Right lobe of liver (tissue), 6 donors: ENCODE measurements around the gene CATSPERE. TPM values are rescaled to one million over a fixed set of nuclear protein-coding genes. Genes with fewer than 3 reads are reported as not detected.

Experiments used
- ATAC-seq, 4 donors: fragments of 200-7000 bp; cut with Tn5 transposase; one replicate each; pipeline ENCODE4 v1.9.1; 2020; ENCODE audit warnings: mild to moderate bottlenecking in 4 of 4, moderate library complexity in 4 of 4
- DNase-seq, 3 donors: peaks; one replicate each; pipeline ENCODE4 v3.0.0-alpha.2; 2020
- H3K27ac ChIP-seq, 3 donors: fragments of 200-600 bp; one replicate each; pipeline ENCODE4 v1.8.0; 2022
- H3K27me3 ChIP-seq, 2 donors: fragments of 200-600 bp; one replicate each; pipeline ENCODE4 v1.8.0; 2022
- H3K36me3 ChIP-seq, 4 donors: fragments of 200-600 bp; sonication (generic) in 1 of 4; one replicate each; pipeline versions ENCODE4 v1.5.1 to v1.8.0; 2017 to 2022; ENCODE audit warnings: control low read depth in 1 of 4
- H3K4me1 ChIP-seq, 4 donors: fragments of 200-600 bp; sonication (generic) in 1 of 4; one replicate each; pipeline versions ENCODE4 v1.5.1 to v1.8.0; 2017 to 2022; ENCODE audit warnings: control low read depth in 1 of 4
- H3K4me3 ChIP-seq, 3 donors: fragments of 200-600 bp; one replicate each; pipeline ENCODE4 v1.8.0; 2022
- H3K9me3 ChIP-seq, 4 donors: fragments of 200-600 bp; sonication (generic) in 1 of 4; one replicate each; pipeline versions ENCODE4 v1.5.1 to v1.8.0; 2017 to 2022; ENCODE audit warnings: control low read depth in 1 of 4
- CTCF ChIP-seq, 4 donors: fragments of 200-600 bp in 3 of 4; fragments of 450-650 bp in 1 of 4; IDR thresholded peaks; one replicate each; pipeline versions ENCODE4 v1.5.1 to v1.8.0; 2016 to 2022; ENCODE audit warnings: antibody characterized with exemption in 4 of 4, mild to moderate bottlenecking in 2 of 4
- POLR2A ChIP-seq: fragments of 450-650 bp; IDR thresholded peaks from one replicate; pipeline ENCODE4 v1.6.1; 2017; ENCODE audit warnings: antibody characterized with exemption, mild to moderate bottlenecking
- WGBS: methylation state at CpG from one replicate; pipeline ENCODE4 v1.1.6; 2018; ENCODE audit warnings: low coverage, low lambda C conversion rate; ENCODE audit not compliant: insufficient coverage; ENCODE audit errors: missing lambda C conversion rate; 5-methylcytosine and 5-hydroxymethylcytosine counted together
- intact Hi-C, 2 donors: fragments of 100-400 bp; cut with DNase I; formaldehyde crosslinking; loops; one replicate each; pipeline versions ENCODE4 v1.11.2 to v1.14.1; 2022
- total RNA-seq, 6 experiments: library from RNA; depleted of rRNA in 2 of 6; stranded (reverse); fragments of >200 nt in 2 of 6; fragmentation: NEBNext Ultra II Directional in 3 of 6; extraction: Animal tissue kit (Norgen Biotek cat#: 25700) in 3 of 6; gene quantifications; one replicate each; pipeline versions ENCODE4 v1.1.0 to v1.2.4, GENCODE V29; 2016 to 2023
- donor health status: DM: no; HTN: yes; CAD: no.
- donor health status: DM: no; HTN: no; CAD: no.
- donor health status: DM: no; HTN: no; CAD: no.
- donor health status: DM: no; HTN: yes; CAD: no.
- donor health status: DM: no; HTN: yes; CAD: no.

Gene CATSPERE
- total RNA-seq, 6 experiments from 2014 or later = 0.31 to 1.3 (median 0.70) TPM

- ATAC-seq = peak in 2 of 4 donors; percentile 14 to 50
- 86% methylated on average over 6 of the region's 6 CpGs for WGBS
Observed at GRCh38 chr1:244640917-244641316, 179.8 kb downstream of the CATSPERE start.

GRCh38 chr1:244642526-244642925 is 181.5 kb downstream of the CATSPERE start:
- no peaks in the 10 kb centered on the region for H3K4me1 ChIP-seq
- no peak overlapping the region for H3K4me3 ChIP-seq
- no peak for TF ChIP-seq POLR2A
- no peak for TF ChIP-seq CTCF (IDR thresholded peaks at IDR 0.05)
- intact Hi-C loops = no loop called here
- no peaks in the 10 kb centered on the region for H3K36me3 ChIP-seq
- no peaks in the 10 kb centered on the region for H3K27me3 ChIP-seq
- no peaks in the 10 kb centered on the region for H3K9me3 ChIP-seq
- ATAC-seq (no peak), DNase-seq (no peak)
- no peak overlapping the region for H3K27ac ChIP-seq
- WGBS = 88% methylated on average over 13 of the region's 16 CpGs

More at GRCh38 chr1:244640917-244641316, 179.8 kb downstream of the CATSPERE start:
- intact Hi-C loops = no loop called here
- H3K4me3 ChIP-seq = no peak overlapping the region
- H3K27me3 ChIP-seq = no peaks in the 10 kb centered on the region
- no peaks in the 10 kb centered on the region for H3K9me3 ChIP-seq
- H3K4me1 ChIP-seq = no peaks in the 10 kb centered on the region
- TF ChIP-seq POLR2A (no peak), CTCF (IDR thresholded peaks at IDR 0.05) (no peak)
- H3K36me3 ChIP-seq = no peaks in the 10 kb centered on the region
- H3K27ac ChIP-seq = no peak overlapping the region
- no peak for DNase-seq

- Histone ChIP-seq H3K4me1 (no peaks in the 10 kb centered on the region), H3K4me3 (no peak overlapping the region), H3K27me3 (no peaks in the 10 kb centered on the region), H3K9me3 (no peaks in the 10 kb centered on the region), H3K27ac (no peak overlapping the region), H3K36me3 (no peaks in the 10 kb centered on the region)
- 89% methylated on average over 7 of the region's 14 CpGs for WGBS
- intact Hi-C loops = no loop called here
- DNase-seq (no peak), ATAC-seq (no peak)
- TF ChIP-seq CTCF (IDR thresholded peaks at IDR 0.05) = no peak
- no peak for TF ChIP-seq POLR2A
Observed at GRCh38 chr1:244642988-244643387, 181.9 kb downstream of the CATSPERE start.

GRCh38 chr1:244645414-244645813 is 184.3 kb downstream of the CATSPERE start:
- Histone ChIP-seq H3K9me3 (no peaks in the 10 kb centered on the region), H3K27me3 (no peaks in the 10 kb centered on the region), H3K27ac (no peak overlapping the region), H3K4me1 (no peaks in the 10 kb centered on the region), H3K4me3 (no peak overlapping the region), H3K36me3 (no peaks in the 10 kb centered on the region)
- 20% methylated on average over 2 of the region's 6 CpGs for WGBS
- intact Hi-C loops = no loop called here
- ATAC-seq = no peak
- no peak for TF ChIP-seq CTCF (IDR thresholded peaks at IDR 0.05)
- no peak for TF ChIP-seq POLR2A
- DNase-seq = no peak

- Histone ChIP-seq H3K36me3 (no peaks in the 10 kb centered on the region), H3K4me3 (no peak overlapping the region), H3K9me3 (no peaks in the 10 kb centered on the region), H3K27me3 (no peaks in the 10 kb centered on the region), H3K27ac (no peak overlapping the region), H3K4me1 (no peaks in the 10 kb centered on the region)
- WGBS = 50% methylated on average over 4 of the region's 6 CpGs
- intact Hi-C loops = no loop called here
- no peak for ATAC-seq
- DNase-seq = no peak
- TF ChIP-seq CTCF (IDR thresholded peaks at IDR 0.05) = no peak
- TF ChIP-seq POLR2A = no peak
Observed at GRCh38 chr1:244645890-244646289, 184.8 kb downstream of the CATSPERE start.
